Renal cortex interstitium (tissue), 11 donors: Measurements from ENCODE around the gene CCDC197. TPM values are rescaled to one million over a fixed set of nuclear protein-coding genes. Genes with fewer than 3 reads are reported as not detected.

Experiments
- DNase-seq, 11 donors: peaks; one replicate each; pipeline ENCODE4 v3.0.0-alpha.2; 2013; ENCODE audit warnings: low read depth in 9 of 11, low spot score in 4 of 11; ENCODE audit errors: extremely low read depth in 1 of 11
- polyA plus RNA-seq, 3 donors: library from polyadenylated mRNA; unstranded; fragments of 120-200 nt; gene quantifications; one replicate each; pipeline ENCODE4 v1.2.1, GENCODE V29; 2013; ENCODE audit not compliant: insufficient read length in 3 of 3

Gene CCDC197
- polyA plus RNA-seq, 3 donors = not detected

DNA sequence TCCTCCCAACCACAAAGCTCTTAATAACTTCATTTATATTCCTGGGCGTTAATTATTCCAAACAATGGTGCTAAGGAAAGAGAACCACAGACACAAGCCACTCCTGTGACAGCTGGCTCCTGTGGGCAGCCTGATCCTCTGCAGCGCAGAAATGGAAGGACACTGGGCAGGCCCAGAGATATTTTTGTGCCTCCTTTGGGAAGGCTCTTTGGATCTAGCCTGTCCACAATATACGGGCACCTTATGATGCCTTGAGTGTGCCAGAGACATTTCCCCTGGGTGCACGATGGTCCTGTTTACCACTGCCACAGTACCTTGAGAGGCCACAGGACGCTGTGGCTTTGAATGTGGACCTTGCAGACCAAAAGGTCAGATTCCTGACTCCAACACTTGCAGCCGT, 22.8 kb upstream of the CCDC197 start:
- no peak for DNase-seq

- DNase-seq = no peak
Measured at GRCh38 chr14:93974833-93975232, 22.3 kb upstream of the CCDC197 start.

GRCh38 chr14:93975791-93976476, 21.2 kb upstream of the CCDC197 start:
- DNase-seq = no peak

- DNase-seq = no peak
Measured at GRCh38 chr14:93976477-93977057, 20.5 kb upstream of the CCDC197 start, which contains the start of gene ASB2. Gene ASB2, minus strand, starts transcription at chr14:93976570. Its CDS starts 12,031 bp downstream, at chr14:93964539.

DNA sequence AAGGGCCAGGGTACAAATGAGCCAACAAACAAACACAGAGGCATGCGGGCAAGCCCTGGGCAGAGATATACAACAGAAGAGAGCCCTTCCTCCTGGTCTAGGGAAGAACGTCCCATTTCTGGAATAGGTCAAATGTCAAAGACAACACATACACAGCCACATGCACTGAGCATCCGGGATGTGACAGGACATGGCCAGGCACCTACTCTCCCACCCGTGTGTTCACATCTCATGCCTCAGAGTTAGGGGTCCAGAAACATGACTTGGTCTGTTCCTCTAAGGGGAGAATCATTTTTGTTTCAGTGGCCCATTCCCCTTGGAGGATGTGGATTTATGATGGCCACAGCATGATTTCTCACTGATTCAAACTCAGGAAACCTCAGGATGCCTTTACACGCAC, 19.9 kb upstream of the CCDC197 start:
- no peak for DNase-seq

DNA sequence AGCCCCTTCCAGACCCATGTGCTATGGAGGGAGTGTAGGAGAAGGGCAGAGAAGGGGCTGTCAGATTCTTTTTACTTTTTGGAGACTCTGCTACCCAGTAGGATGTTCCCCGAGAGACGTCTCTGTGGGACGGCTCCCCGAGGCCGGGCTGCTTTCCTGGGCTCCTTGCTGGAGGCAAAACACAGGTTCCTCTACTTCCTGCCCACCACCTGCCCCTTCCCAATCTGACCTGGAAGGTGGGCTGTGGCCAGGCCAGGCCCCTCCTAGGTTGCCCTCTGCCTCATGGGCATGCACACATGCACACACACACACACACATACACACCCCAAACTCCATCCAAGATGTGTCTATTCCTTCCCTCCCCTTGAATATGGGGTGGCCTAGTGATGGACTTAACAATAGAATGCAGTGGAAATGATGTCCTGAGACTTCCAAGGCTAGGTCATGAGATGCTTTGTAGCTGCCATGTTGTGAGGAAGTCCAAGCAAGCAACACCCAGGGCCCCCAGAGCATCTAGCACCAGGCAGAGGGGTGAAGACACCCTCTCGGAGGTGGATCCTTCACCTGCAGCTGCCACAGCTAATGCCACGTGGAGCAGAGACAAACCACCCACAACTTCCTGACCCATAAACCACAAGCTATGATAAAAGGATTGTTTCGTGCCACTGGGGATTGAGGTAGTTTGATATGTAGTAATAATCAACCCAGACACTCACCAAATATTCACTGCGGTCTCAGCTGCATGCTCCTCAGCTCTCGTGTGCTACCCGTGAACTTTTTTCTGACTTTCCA, 19.1 kb upstream of the CCDC197 start:
- no peak for DNase-seq

DNA sequence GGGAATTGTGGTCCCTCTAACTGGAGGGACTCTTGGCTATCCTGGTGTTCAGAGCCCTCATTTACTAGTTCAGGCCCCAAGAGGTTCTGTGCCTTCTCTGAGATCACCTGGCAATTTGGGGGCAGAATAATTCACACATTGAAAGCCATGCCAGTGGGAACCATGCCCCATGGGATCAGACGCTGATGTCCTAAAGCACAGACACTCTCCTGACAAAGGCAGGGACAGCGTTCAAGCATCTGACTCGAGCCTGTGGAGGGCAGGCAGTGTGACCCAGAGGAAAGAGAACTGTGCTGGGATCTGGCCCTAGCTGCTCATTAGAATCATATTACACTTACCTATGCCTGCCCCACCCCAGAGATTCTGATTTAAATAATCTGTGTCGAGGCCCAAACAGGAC, 18.4 kb upstream of the CCDC197 start:
- DNase-seq = no peak

DNA sequence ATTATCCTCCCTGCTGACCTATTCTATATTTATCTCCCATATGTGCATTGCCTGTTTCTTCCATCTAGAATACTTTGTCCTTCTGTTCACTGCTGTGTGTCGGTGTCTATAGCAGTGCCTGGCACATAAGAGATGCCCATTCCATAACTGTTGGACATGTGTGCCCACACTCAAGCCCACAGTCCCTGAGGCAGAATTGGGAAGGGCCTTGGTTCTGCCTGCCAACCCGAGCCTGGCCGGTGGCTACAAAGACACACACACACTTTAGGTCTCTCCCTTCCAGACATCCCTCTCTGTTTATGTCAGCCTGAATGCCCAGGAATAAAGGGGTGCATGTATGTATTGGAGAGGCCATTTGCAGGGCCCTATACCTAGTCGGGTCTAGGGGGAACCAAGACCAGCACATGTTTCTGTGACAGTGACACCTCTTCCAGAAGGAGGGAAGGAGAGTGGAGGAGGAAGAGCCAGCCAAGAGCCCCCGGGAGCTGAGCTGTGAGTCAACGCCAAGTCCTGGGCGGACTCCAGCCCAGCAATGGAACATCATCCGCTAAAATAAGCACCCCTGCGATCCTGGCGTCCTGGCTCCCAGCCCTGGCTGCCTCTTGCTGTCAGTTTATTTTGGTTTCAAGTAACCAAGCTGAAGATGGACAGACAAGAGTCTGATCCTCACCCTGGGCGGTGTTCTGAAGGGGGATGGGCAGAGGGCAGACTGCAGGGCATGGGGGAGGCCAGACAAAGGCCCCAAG, 16.5 kb upstream of the CCDC197 start:
- no peak for DNase-seq

GRCh38 chr14:93981316-93982229, 15.5 kb upstream of the CCDC197 start:
- DNase-seq = no peak

GRCh38 chr14:93982230-93983007, 14.7 kb upstream of the CCDC197 start:
- DNase-seq = no peak

DNA sequence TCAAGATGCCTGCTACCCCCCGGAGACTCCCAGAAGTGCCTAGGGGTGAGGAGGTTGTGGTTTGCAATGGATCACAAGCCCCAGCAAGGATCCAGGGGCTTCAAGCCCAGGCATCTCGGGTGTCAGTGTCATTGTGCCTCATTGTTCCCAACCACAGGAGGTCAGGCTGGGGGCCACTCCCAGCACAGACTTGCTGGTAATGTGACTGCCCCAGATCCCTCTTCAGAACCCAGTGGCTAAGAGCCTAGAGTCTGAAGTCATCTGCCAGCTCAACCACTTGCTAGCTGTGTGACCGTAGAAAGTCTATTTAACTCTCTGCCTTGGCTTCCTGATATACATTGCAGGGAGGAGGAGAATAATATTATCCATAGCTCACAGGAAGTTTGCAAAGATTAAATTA, 13.0 kb upstream of the CCDC197 start:
- DNase-seq = no peak

- no peak for DNase-seq
Measured at GRCh38 chr14:93984987-93985410, 12.1 kb upstream of the CCDC197 start.

DNA sequence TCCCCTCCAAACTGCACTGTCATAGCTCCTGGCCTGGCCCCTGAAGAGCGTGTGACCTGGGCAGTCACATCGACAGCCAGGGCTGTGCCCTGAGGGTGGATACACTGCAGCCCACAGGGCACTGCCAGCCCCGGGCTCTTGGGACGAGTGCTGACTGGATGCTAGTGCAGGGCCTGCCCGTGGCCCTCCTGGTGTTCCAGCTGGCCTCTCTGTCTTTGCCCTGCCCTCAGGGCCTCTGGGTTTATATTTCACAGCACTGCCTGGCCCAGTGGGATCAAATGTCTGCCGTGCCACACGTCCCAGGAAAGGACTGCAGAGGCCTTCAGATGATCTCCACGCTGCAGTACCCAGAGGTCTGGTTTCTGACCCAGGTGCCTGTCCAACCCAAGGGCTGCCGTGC, 10.1 kb upstream of the CCDC197 start:
- DNase-seq = no peak

DNA sequence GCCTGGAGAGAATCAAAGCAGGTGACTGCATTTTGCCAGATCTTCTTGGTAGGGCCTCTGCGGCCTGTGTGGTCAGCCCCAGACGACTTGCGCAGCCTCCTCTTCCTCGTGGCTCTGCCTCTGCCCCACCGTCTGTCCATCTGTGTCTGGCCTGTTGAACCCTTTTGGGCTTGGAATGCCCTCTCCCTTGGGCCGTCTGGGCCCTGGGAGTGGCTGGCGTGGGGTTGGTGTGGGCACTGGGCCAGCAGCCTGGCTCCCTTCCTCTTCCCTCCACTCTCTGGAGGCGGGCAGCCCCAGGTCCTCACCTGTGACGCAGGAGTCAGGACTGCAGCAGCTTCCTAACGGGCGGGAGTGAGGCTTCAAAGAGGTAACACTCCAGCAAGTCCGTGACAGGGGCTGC, 9.7 kb upstream of the CCDC197 start:
- DNase-seq = no peak

DNA sequence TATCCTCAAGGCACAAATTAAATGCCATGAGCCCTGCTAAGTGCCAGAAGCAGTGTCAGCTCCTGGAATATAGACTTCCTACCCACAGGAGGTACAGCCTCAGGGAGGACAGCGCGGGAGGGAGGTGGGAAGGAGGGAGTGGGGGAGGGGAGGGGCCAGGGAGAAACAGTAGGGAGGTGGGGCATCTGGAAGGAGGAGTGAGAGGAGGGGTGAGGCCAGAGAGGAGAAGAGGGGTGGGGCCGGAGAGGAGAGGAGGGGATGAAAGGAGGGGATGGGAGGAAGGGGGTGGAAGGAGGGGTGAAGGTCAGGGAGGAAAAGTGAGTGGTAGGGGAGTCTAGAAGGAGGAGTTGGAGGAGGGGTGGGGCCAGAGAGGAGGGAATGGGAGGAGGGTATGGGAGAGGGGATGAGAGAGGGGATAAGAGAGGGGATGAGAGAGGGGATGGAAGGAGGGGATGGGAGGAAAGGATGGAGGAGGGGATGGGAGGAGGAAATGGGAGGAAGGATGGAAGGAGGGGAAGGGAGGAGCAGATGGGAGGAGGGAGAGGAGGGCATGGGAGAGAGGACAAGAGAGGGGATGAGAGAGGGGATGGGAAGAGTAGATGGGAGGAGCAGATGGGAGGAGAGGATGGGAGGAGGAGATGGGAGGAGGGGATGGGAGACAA, 9.2 kb upstream of the CCDC197 start:
- DNase-seq = no peak

DNA sequence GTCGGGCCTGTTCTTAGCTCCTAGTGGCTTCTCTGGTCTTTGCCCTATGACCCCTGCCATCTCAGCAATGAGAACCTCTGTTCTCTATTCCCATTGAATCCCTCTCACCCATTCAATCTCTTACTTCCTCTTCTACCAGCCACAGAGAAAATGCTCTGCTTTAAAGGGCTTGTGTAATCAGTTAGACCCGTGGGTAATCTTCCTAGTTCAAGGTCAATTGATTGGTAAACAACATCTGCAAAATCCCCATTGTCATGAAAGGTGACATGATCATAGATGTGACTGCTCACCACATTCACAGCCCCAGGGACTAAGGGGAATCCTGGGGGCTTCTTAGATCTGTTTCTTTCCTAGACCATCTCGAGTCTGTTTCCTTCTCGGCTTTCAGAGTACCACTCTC, 7.2 kb upstream of the CCDC197 start:
- no peak for DNase-seq

DNA sequence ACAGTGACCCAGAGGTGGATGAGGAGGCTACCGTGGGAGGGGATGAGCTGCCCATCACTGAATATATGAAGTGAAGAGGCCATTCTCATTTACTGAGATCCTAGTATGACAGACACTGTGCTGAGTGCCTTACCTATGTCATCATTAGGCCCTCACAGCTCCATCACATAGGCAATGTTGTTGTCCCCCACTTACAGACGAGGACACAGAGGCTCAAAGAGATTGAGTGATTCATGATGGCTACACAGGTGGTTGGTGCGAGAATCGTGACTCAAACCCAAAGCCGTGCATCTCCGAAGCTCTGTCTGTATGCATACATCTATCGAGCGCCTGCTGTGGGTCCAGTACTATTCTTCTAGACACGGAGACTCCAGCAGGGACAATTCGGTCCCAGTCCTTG, 5.9 kb upstream of the CCDC197 start:
- DNase-seq = no peak
